Testis (tissue), 2 donors: ENCODE results near the gene JAKMIP1.

Experiments
- POLR2A ChIP-seq: fragments of 450-650 bp; IDR thresholded peaks from one replicate; pipeline ENCODE4 v1.6.1; 2017; ENCODE audit warnings: antibody characterized with exemption, mild to moderate bottlenecking, moderate library complexity
- TF ChIP-seq, protein P1 (sequence below), 3 experiments: fragments of 450-650 bp in 2 of 3; fragments of 200-600 bp in 1 of 3; sonication (generic) in 1 of 3; IDR thresholded peaks; one replicate each; pipeline ENCODE4 v1.5.1; 2016 to 2019; ENCODE audit warnings: antibody characterized with exemption in 3 of 3, mild to moderate bottlenecking in 2 of 3, moderate library complexity in 1 of 3

DNA sequence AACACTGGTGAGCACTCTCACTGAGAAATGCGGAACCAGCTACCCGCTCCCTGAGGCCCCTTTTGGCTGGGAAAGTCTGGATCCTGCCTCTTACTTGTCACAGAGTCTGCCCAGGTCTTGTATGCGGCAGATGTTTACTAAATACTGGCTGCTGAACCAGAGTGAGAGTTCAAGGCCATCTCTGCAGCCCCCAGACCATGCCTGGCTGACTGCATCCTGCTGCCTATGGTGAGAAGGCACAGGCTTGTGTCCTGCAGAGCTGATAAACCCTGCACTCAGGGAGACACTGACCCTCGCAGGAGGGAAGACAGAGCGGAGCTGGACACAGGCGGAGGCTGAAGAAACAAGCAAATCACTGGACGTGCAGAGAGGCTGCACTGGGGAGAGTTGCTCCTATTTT lies 46.5 kb downstream of the JAKMIP1 start:
- TF ChIP-seq, protein P1, sequence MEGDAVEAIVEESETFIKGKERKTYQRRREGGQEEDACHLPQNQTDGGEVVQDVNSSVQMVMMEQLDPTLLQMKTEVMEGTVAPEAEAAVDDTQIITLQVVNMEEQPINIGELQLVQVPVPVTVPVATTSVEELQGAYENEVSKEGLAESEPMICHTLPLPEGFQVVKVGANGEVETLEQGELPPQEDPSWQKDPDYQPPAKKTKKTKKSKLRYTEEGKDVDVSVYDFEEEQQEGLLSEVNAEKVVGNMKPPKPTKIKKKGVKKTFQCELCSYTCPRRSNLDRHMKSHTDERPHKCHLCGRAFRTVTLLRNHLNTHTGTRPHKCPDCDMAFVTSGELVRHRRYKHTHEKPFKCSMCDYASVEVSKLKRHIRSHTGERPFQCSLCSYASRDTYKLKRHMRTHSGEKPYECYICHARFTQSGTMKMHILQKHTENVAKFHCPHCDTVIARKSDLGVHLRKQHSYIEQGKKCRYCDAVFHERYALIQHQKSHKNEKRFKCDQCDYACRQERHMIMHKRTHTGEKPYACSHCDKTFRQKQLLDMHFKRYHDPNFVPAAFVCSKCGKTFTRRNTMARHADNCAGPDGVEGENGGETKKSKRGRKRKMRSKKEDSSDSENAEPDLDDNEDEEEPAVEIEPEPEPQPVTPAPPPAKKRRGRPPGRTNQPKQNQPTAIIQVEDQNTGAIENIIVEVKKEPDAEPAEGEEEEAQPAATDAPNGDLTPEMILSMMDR (IDR thresholded peaks at IDR 0.05): no peak
- TF ChIP-seq POLR2A: no peak
